Prostate gland (tissue), 2 donors: ENCODE measurements around the gene MED8. TPM values are rescaled to one million over a fixed set of nuclear protein-coding genes. Genes with fewer than 3 reads are reported as not detected.

Experiments
- DNase-seq: peaks from one replicate; pipeline ENCODE4 v3.0.0-alpha.2; 2019; ENCODE audit warnings: low spot score
- H3K27ac ChIP-seq, 2 donors: fragments of 200-600 bp; sonication (generic); 2 replicates each; pipeline ENCODE4 v1.5.1; 2017 to 2019
- H3K27me3 ChIP-seq: fragments of 200-600 bp; sonication (generic); replicated peaks from 2 replicates; pipeline ENCODE4 v1.5.1; 2019; ENCODE audit not compliant: insufficient read depth
- H3K36me3 ChIP-seq, 2 donors: fragments of 200-600 bp; sonication (generic); 1 replicate in 1 of 2; 2 replicates in 1 of 2; pipeline versions ENCODE4 v1.5.1 to v1.8.1; 2017 to 2019
- H3K4me1 ChIP-seq: fragments of 200-600 bp; sonication (generic); replicated peaks from 2 replicates; pipeline ENCODE4 v1.5.1; 2019
- H3K4me3 ChIP-seq, 2 donors: fragments of 200-600 bp; sonication (generic); 2 replicates each; pipeline ENCODE4 v1.5.1; 2017 to 2019
- H3K9me3 ChIP-seq: fragments of 200-600 bp; sonication (generic); 2 replicates; pipeline ENCODE4 v1.5.1; 2017
- POLR2A ChIP-seq: fragments of 450-650 bp; IDR thresholded peaks from one replicate; pipeline ENCODE4 v1.6.1; 2016; ENCODE audit warnings: antibody characterized with exemption, mild to moderate bottlenecking
- POLR2AphosphoS5 ChIP-seq: sonication (generic); formaldehyde crosslinking; IDR thresholded peaks from one replicate; pipeline ENCODE4 v1.6.1; 2017; ENCODE audit warnings: antibody characterized with exemption
- WGBS: methylation state at CpG from one replicate; pipeline ENCODE4 v1.1.5; 2018; 5-methylcytosine and 5-hydroxymethylcytosine counted together
- intact Hi-C: fragments of 100-400 bp; cut with DNase I; formaldehyde crosslinking; loops from one replicate; pipeline ENCODE4 v1.14.2; 2022
- total RNA-seq, 2 donors: library from RNA; depleted of rRNA; stranded (reverse); fragments of >200 nt; gene quantifications; one replicate each; pipeline ENCODE4 v1.1.0, GENCODE V29; 2016
- TF ChIP-seq, protein P1 (sequence below), 4 experiments: fragments of 200-600 bp in 2 of 4; fragments of 450-650 bp in 2 of 4; sonication (generic) in 2 of 4; IDR thresholded peaks; 1 replicate in 3 of 4; 2 replicates in 1 of 4; pipeline ENCODE4 v1.5.1; 2016 to 2019; ENCODE audit warnings: antibody characterized with exemption in 4 of 4, mild to moderate bottlenecking in 2 of 4, moderate library complexity in 2 of 4

MED8 gene
- total RNA-seq, 2 donors from 2014 or later: 36.9 to 43.2 TPM

- no peak overlapping the region for H3K27ac ChIP-seq
- 80% methylated on average over 3 of the region's 3 CpGs for WGBS
Observed at GRCh38 chr1:43345120-43345519, 44.5 kb downstream of the MED8 start.

GRCh38 chr1:43344267-43344850 lies 45.2 kb downstream of the MED8 start:
- no peaks in the 10 kb centered on the region for H3K4me1 ChIP-seq
- WGBS: 63% methylated on average over 4 of the region's 4 CpGs
- H3K4me3 ChIP-seq: no peak overlapping the region
- TF ChIP-seq POLR2AphosphoS5: no peak
- TF ChIP-seq, protein P1, sequence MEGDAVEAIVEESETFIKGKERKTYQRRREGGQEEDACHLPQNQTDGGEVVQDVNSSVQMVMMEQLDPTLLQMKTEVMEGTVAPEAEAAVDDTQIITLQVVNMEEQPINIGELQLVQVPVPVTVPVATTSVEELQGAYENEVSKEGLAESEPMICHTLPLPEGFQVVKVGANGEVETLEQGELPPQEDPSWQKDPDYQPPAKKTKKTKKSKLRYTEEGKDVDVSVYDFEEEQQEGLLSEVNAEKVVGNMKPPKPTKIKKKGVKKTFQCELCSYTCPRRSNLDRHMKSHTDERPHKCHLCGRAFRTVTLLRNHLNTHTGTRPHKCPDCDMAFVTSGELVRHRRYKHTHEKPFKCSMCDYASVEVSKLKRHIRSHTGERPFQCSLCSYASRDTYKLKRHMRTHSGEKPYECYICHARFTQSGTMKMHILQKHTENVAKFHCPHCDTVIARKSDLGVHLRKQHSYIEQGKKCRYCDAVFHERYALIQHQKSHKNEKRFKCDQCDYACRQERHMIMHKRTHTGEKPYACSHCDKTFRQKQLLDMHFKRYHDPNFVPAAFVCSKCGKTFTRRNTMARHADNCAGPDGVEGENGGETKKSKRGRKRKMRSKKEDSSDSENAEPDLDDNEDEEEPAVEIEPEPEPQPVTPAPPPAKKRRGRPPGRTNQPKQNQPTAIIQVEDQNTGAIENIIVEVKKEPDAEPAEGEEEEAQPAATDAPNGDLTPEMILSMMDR (IDR thresholded peaks at IDR 0.05): no peak
- no peak for TF ChIP-seq POLR2A
- no peaks in the 10 kb centered on the region for H3K9me3 ChIP-seq
- H3K27me3 ChIP-seq: no peaks in the 10 kb centered on the region
- no peaks in the 10 kb centered on the region for H3K36me3 ChIP-seq
- no peak overlapping the region for H3K27ac ChIP-seq
- no peak for DNase-seq
- intact Hi-C loops: no loop called here

More at GRCh38 chr1:43345120-43345519, 44.5 kb downstream of the MED8 start:
- Histone ChIP-seq H3K4me3 (no peak overlapping the region), H3K27me3 (no peaks in the 10 kb centered on the region), H3K36me3 (no peaks in the 10 kb centered on the region), H3K9me3 (no peaks in the 10 kb centered on the region), H3K4me1 (no peaks in the 10 kb centered on the region)
- intact Hi-C loops: no loop called here
- TF ChIP-seq POLR2A (no peak), POLR2AphosphoS5 (no peak)
- TF ChIP-seq, protein P1 (IDR thresholded peaks at IDR 0.05): no peak
- DNase-seq: no peak

GRCh38 chr1:43340559-43340958 lies 49.0 kb downstream of the MED8 start:
- Histone ChIP-seq H3K4me3 (no peak overlapping the region), H3K27me3 (no peaks in the 10 kb centered on the region), H3K4me1 (no peaks in the 10 kb centered on the region), H3K27ac (no peak overlapping the region), H3K36me3 (no peaks in the 10 kb centered on the region), H3K9me3 (no peaks in the 10 kb centered on the region)
- 71% methylated on average over 1 of the region's 1 CpG for WGBS
- no peak for DNase-seq
- TF ChIP-seq, protein P1 (IDR thresholded peaks at IDR 0.05): no peak
- TF ChIP-seq POLR2AphosphoS5 (no peak), POLR2A (no peak)
- intact Hi-C loops: no loop called here

DNA sequence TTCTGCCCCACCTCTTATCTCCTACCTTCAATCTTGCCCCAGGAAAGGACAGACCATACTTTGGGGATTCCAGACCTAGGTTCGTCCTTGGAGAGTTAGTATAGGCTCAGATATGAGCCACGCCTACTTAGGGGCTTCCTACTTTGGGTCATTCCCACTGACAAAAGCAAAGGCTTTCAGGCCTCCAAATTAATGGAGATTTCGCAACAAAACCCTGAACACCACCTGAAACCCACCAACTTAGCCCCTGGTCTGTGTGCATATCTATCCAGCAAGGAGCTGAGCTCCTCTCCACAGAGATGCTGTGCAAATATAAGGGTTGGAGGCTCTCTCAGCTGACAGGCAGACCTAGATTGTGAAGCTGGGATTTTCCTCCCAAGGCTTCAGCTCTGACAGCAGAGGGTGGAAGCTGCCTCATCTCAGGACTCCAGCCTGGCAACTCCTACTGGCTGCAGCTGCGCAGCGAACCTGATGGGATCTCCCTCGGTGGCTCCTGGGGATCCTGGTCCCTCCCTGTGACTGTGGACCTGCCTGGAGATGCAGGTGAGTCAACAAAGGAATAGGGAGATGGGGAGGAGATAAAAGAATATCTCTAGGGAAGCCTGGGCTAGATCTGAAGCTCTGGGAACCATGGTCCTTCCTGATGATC lies 49.9 kb downstream of the MED8 start:
- Histone ChIP-seq H3K27me3 (no peaks in the 10 kb centered on the region), H3K9me3 (no peaks in the 10 kb centered on the region), H3K4me1 (no peaks in the 10 kb centered on the region), H3K36me3 (no peaks in the 10 kb centered on the region), H3K4me3 (no peak overlapping the region), H3K27ac (no peak overlapping the region)
- no peak for TF ChIP-seq POLR2AphosphoS5
- no peak for TF ChIP-seq POLR2A
- TF ChIP-seq, protein P1 (IDR thresholded peaks at IDR 0.05): no peak
- DNase-seq: no peak
- intact Hi-C loops: no loop called here
- WGBS: 94% methylated on average over 6 of the region's 6 CpGs

DNA sequence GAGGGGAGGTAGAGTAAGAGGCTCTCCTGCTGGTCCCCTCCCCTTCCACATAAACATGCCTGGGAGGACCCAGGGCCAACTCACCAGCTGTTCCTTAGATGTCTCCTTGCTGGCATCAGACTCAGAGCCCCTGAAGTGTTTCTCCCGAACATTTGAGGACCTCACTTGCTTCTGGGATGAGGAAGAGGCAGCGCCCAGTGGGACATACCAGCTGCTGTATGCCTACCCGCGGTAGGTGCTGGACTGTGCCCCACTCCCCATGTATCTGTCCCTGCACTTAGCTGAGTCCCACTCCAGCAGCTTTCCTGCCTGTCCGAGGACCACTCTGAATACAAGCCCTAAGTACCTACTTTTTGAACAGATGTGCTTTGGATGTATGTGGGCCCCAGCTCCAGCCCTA lies 51.6 kb downstream of the MED8 start:
- 90% methylated on average over 5 of the region's 5 CpGs for WGBS

More for the DNA sequence above, 51.6 kb downstream of the MED8 start:
- TF ChIP-seq, protein P1 (IDR thresholded peaks at IDR 0.05): no peak
- TF ChIP-seq POLR2AphosphoS5: no peak
- no peak for TF ChIP-seq POLR2A
- Histone ChIP-seq H3K27ac (no peak overlapping the region), H3K9me3 (no peaks in the 10 kb centered on the region), H3K36me3 (no peaks in the 10 kb centered on the region), H3K4me3 (no peak overlapping the region), H3K27me3 (no peaks in the 10 kb centered on the region), H3K4me1 (no peaks in the 10 kb centered on the region)
- intact Hi-C loops: no loop called here
- DNase-seq: no peak
